Measurements from ENCODE around the gene SCAF8.
"Not testable (repeated sequence)": the region's sequence is repeated elsewhere in the genome, so short reads cannot be mapped to it uniquely, and the experiment has no call there.

Gene SCAF8

DNA sequence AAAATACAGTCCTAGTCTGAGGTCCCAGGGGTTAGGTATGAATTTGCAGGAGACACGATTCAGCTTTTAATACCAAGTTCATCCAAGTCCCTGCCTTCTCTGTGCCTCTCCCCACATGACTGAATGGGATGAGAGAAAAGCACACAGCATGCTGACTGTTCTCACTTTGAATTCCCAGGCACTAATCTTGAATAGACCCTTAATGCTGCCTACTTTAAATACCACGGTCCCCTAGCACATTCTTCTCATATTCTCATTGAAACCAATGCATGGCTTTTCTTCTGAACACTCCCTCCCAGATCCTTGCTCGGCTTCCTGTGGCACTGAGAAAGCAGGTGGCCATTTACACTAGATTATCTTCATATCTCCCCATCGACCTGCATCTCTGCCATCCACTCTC, 30.1 kb upstream of the SCAF8 start:
- H3K4me3 ChIP-seq (replicated peaks; ENCODE audit: low read depth, low read length): no peak overlapping the region
- no peak for DNase-seq (ENCODE audit: extremely low read depth, low read depth)
- TF ChIP-seq, protein P1, sequence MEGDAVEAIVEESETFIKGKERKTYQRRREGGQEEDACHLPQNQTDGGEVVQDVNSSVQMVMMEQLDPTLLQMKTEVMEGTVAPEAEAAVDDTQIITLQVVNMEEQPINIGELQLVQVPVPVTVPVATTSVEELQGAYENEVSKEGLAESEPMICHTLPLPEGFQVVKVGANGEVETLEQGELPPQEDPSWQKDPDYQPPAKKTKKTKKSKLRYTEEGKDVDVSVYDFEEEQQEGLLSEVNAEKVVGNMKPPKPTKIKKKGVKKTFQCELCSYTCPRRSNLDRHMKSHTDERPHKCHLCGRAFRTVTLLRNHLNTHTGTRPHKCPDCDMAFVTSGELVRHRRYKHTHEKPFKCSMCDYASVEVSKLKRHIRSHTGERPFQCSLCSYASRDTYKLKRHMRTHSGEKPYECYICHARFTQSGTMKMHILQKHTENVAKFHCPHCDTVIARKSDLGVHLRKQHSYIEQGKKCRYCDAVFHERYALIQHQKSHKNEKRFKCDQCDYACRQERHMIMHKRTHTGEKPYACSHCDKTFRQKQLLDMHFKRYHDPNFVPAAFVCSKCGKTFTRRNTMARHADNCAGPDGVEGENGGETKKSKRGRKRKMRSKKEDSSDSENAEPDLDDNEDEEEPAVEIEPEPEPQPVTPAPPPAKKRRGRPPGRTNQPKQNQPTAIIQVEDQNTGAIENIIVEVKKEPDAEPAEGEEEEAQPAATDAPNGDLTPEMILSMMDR (IDR thresholded peaks at IDR 0.05; ENCODE audit: low read depth, low read length, missing control alignments): no peak

GRCh38 chr6:154705471-154706113, 27.6 kb upstream of the SCAF8 start:
- TF ChIP-seq, protein P1 (IDR thresholded peaks at IDR 0.05; ENCODE audit: low read depth, low read length, missing control alignments): no peak
- H3K4me3 ChIP-seq (replicated peaks; ENCODE audit: low read depth, low read length): no peak overlapping the region
- peak; percentile 3 for DNase-seq (ENCODE audit: extremely low read depth, low read depth)

- H3K4me3 ChIP-seq (replicated peaks; ENCODE audit: low read depth, low read length): no peak overlapping the region
- DNase-seq (ENCODE audit: extremely low read depth, low read depth): no peak
- TF ChIP-seq, protein P1 (IDR thresholded peaks at IDR 0.05; ENCODE audit: low read depth, low read length, missing control alignments): no peak
Measured at GRCh38 chr6:154706389-154706788, 26.8 kb upstream of the SCAF8 start.

DNA sequence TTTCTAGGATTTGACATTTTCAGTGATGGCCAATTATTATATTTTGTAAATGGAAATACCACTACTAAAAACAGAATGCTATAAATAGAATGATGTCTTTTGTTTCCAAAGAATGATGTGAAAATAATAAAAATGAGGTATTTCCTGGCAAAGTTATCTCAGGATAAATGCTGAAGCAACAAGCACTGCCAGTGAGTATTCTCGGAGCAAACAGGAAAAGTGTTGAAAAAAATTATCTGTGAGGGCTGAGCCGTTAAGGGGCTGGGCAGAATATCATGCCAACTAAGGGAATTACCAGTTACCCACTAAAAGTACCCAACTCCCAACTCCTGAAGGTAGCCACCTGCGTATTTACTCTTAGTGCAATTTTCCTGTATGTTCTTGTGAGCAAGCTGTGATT, 23.6 kb upstream of the SCAF8 start:
- no peak overlapping the region for H3K4me3 ChIP-seq (replicated peaks; ENCODE audit: low read depth, low read length)
- TF ChIP-seq, protein P1 (IDR thresholded peaks at IDR 0.05; ENCODE audit: low read depth, low read length, missing control alignments): no peak
- no peak for DNase-seq (ENCODE audit: extremely low read depth, low read depth)

DNA sequence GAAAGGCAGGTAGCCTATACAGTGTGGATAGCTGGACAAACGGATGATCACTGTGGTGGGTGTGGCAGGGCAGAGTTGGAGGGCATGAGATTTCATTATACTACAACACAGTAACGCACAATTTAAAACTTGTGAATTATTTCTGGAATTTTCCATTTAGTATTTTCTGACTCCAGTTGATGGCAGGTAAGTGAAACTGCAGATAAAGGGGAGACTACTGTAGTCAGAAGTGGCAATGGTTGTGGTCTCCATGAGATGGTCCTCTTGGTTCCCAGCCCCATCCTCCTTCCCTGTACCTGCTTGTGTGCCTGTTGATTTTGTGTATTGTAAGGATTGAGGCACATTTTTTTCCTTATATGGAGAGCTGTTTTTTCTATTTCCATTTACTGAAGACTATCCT, 22.5 kb upstream of the SCAF8 start:
- no peak for DNase-seq (ENCODE audit: extremely low read depth, low read depth)
- TF ChIP-seq, protein P1 (IDR thresholded peaks at IDR 0.05; ENCODE audit: low read depth, low read length, missing control alignments): no peak
- H3K4me3 ChIP-seq (replicated peaks; ENCODE audit: low read depth, low read length): no peak overlapping the region

DNA sequence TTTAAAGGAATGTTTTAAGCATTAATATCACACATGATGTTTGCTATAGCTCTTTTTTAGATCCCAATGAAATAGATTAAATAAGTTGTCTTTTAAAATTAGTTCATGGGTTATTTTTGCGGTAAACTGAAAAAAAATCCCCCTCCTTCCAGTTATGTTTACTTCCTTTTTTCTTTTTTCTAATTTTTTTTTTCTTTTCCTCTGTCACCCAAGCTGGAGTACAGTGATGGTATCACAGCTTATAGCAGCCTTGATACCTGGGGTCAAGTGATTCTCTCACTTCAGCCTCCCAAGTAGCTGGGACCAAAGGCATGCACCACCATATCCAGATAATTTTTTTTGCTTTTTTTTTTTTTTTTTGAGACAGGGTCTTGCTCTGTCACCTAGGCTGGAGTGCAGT, 17.8 kb upstream of the SCAF8 start:
- TF ChIP-seq, protein P1 (IDR thresholded peaks at IDR 0.05; ENCODE audit: low read depth, low read length, missing control alignments): no peak
- H3K4me3 ChIP-seq (replicated peaks; ENCODE audit: low read depth, low read length): no peak overlapping the region
- DNase-seq (ENCODE audit: extremely low read depth, low read depth): no peak

DNA sequence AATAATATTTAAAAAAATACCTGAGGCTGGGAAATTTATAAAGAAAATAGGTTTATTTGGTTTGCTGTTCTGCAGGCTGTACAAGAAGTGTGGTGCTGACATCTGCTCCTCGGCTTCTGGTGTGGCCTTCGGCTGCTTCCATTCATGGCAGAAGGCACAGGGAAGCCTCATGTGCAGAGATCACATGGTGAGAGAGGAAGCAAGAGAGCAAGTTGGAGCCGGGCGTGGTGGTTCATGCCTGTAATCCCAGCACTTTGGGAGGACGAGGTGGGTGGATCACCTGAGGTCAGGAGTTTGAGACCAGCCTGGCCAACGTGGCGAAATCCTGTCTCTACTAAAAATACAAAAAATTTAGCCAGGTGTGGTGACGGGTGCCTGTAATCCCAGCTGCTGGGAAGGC, 16.9 kb upstream of the SCAF8 start:
- not testable (repeated sequence) for H3K4me3 ChIP-seq (replicated peaks; ENCODE audit: low read depth, low read length)

More for the DNA sequence above, 16.9 kb upstream of the SCAF8 start:
- DNase-seq (ENCODE audit: extremely low read depth, low read depth): not testable (repeated sequence)
